Osteocyte (in vitro differentiated cells): ENCODE results near the gene NYAP2. TPM values are rescaled to one million over a fixed set of nuclear protein-coding genes. Genes with fewer than 3 reads are reported as not detected.

ENCODE experiments used
- DNase-seq: peaks from one replicate; pipeline ENCODE4 v3.0.0; 2021; ENCODE audit warnings: mixed read lengths; ENCODE audit not compliant: unreplicated experiment; ENCODE audit errors: extremely low spot score
- H3K27ac Mint-ChIP-seq: one replicate; pipeline ENCODE4 v1.8.0; 2021; ENCODE audit warnings: mild to moderate bottlenecking, mixed read lengths; ENCODE audit not compliant: unreplicated experiment
- H3K27me3 Mint-ChIP-seq: one replicate; pipeline ENCODE4 v1.8.0; 2021; ENCODE audit warnings: mixed read lengths; ENCODE audit not compliant: unreplicated experiment
- H3K36me3 Mint-ChIP-seq: one replicate; pipeline ENCODE4 v1.8.0; 2021; ENCODE audit warnings: mixed read lengths; ENCODE audit not compliant: unreplicated experiment
- H3K4me1 Mint-ChIP-seq: one replicate; pipeline ENCODE4 v1.8.0; 2021; ENCODE audit warnings: mixed read lengths; ENCODE audit not compliant: unreplicated experiment
- H3K4me3 Mint-ChIP-seq: one replicate; pipeline ENCODE4 v1.8.0; 2021; ENCODE audit warnings: mild to moderate bottlenecking, moderate library complexity, mixed read lengths; ENCODE audit not compliant: unreplicated experiment
- H3K9me3 Mint-ChIP-seq: one replicate; pipeline ENCODE4 v1.8.0; 2021; ENCODE audit warnings: mixed read lengths; ENCODE audit not compliant: unreplicated experiment
- total RNA-seq: library from RNA; stranded (reverse); gene quantifications from 2 replicates; pipeline ENCODE4 v1.2.1, GENCODE V29; 2021
- TF ChIP-seq, protein P1 (sequence below): fragments of 200-600 bp; sonication (generic); IDR thresholded peaks from 2 replicates; pipeline ENCODE4 v1.5.0; 2021; ENCODE audit warnings: antibody characterized with exemption, mild to moderate bottlenecking, moderate library complexity

The NYAP2 gene
- total RNA-seq, 1 donor from 2014 or later: not detected

DNA sequence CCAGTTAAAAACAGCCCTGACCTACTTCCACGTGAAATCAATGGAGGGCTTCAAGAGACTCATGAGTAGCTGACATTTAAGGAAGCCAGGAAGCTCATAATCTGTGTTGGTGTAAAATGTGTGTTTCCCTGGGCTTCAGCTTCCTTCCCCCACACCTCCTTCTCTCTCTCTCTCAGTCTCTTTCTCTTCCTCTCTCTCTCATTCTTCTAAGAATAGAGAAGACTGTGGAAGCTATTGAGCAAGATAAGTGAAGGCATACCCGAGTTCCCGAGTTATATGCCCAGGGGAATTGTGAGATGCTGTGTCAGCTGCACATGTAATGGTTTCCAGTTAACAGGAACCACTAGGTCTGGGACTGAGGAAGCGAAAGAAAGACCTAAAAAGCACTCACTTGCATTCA is 199.4 kb downstream of the NYAP2 start:
- peaks cover 29% of the 10 kb centered on the region for H3K4me1 Mint-ChIP-seq

DNA sequence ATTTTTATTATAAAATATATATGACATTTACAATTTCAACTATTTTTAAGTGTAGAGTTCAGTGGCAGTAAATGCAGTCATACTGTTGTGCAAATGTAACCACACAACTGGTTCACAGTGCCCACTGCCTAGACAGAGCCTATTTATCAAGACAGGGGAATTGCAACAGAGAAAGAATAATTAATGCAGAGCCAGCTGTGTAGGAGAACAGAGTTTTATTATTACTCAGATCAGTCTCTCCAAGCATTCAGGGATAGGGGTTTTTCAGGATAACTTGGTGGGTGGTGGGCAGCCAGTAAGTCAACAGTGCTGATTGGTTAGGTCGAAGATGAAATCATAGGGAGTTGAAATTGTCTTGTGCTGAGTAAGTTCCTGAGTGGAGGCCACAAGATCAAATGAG is 200.3 kb downstream of the NYAP2 start:
- no peak for DNase-seq
- H3K9me3 Mint-ChIP-seq: peaks cover 7% of the 10 kb centered on the region
- no peaks in the 10 kb centered on the region for H3K27me3 Mint-ChIP-seq
- H3K36me3 Mint-ChIP-seq: no peaks in the 10 kb centered on the region
- H3K4me3 Mint-ChIP-seq: no peak overlapping the region
- TF ChIP-seq, protein P1, sequence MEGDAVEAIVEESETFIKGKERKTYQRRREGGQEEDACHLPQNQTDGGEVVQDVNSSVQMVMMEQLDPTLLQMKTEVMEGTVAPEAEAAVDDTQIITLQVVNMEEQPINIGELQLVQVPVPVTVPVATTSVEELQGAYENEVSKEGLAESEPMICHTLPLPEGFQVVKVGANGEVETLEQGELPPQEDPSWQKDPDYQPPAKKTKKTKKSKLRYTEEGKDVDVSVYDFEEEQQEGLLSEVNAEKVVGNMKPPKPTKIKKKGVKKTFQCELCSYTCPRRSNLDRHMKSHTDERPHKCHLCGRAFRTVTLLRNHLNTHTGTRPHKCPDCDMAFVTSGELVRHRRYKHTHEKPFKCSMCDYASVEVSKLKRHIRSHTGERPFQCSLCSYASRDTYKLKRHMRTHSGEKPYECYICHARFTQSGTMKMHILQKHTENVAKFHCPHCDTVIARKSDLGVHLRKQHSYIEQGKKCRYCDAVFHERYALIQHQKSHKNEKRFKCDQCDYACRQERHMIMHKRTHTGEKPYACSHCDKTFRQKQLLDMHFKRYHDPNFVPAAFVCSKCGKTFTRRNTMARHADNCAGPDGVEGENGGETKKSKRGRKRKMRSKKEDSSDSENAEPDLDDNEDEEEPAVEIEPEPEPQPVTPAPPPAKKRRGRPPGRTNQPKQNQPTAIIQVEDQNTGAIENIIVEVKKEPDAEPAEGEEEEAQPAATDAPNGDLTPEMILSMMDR: no peak
- no peak overlapping the region for H3K27ac Mint-ChIP-seq
- peaks cover 29% of the 10 kb centered on the region for H3K4me1 Mint-ChIP-seq

More for the DNA sequence above, 199.4 kb downstream of the NYAP2 start:
- H3K4me3 Mint-ChIP-seq: no peak overlapping the region
- DNase-seq: no peak
- TF ChIP-seq, protein P1: no peak
- no peaks in the 10 kb centered on the region for H3K27me3 Mint-ChIP-seq
- peaks cover 7% of the 10 kb centered on the region for H3K9me3 Mint-ChIP-seq
- H3K27ac Mint-ChIP-seq: peak overlapping the region; percentile 70
- no peaks in the 10 kb centered on the region for H3K36me3 Mint-ChIP-seq

DNA sequence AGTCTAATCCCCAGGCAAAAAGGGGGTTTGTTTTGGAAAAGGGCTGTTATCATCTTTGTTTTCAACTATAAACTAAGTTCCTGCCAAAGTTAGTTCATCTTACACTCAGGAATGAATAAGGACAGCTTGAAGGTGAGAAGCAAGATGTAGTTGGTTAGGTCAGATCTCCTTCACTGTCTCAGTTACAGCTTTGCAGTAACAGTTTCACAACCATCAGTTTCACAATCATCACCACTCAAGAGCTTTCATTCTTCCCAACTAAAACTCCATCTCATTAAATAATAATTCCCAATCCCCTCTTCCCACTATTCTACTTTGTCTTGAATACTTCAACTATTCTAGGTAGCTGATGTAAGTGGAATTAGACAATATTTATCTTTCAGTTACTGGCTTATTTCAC is 200.9 kb downstream of the NYAP2 start:
- H3K27ac Mint-ChIP-seq: no peak overlapping the region
- no peak overlapping the region for H3K4me3 Mint-ChIP-seq
- H3K36me3 Mint-ChIP-seq: no peaks in the 10 kb centered on the region
- peaks cover 29% of the 10 kb centered on the region for H3K4me1 Mint-ChIP-seq
- TF ChIP-seq, protein P1: no peak
- no peak for DNase-seq
- H3K9me3 Mint-ChIP-seq: peaks cover 7% of the 10 kb centered on the region
- no peaks in the 10 kb centered on the region for H3K27me3 Mint-ChIP-seq

DNA sequence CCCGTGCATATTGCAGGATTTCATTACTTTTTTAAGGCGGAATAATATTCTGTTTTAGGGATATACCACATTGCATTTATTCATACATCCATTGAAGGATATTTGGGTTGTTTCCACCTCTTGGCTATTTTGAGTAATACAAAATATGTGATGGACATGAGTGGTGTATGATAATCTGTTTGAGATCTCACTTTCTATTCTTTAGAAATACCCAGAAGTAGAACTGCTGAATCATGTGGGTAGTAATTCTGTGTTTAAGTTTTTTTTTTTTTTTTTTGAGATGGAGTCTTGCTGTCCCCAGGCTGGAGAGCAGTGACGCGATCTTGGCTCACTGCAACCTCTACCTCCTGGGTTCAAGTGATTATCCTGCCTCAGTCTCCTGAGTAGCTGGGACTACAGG is 201.4 kb downstream of the NYAP2 start:
- TF ChIP-seq, protein P1: no peak
- Mint-ChIP-seq H3K4me1 (peaks cover 29% of the 10 kb centered on the region), H3K36me3 (no peaks in the 10 kb centered on the region), H3K9me3 (peaks cover 7% of the 10 kb centered on the region), H3K4me3 (no peak overlapping the region), H3K27ac (no peak overlapping the region), H3K27me3 (no peaks in the 10 kb centered on the region)
- DNase-seq: no peak

DNA sequence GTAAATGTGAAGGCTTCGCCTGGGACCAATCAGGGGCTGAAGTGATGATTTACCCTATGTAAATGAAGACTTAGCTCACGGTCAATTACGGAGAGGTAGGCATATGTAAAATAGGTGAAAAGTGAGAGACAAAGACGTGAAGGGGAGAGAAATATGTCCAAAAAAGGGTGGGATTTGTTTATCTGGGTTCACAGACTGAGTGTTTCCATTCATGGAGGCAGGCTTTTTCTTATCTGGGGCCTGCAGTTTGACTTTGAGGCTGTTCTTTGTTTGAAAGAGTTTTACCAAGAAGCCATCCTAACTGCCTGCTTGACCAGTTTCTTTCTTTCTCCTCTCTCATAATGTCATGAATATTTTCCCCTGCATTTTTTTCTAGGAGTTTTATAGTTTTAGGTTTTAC is 202.7 kb downstream of the NYAP2 start:
- Mint-ChIP-seq H3K9me3 (peaks cover 7% of the 10 kb centered on the region), H3K4me3 (no peak overlapping the region), H3K27me3 (no peaks in the 10 kb centered on the region), H3K27ac (no peak overlapping the region), H3K4me1 (peaks cover 20% of the 10 kb centered on the region), H3K36me3 (no peaks in the 10 kb centered on the region)
- no peak for DNase-seq
- TF ChIP-seq, protein P1: no peak
